ENCODE measurements around the gene PLIN5.

Gene PLIN5

DNA sequence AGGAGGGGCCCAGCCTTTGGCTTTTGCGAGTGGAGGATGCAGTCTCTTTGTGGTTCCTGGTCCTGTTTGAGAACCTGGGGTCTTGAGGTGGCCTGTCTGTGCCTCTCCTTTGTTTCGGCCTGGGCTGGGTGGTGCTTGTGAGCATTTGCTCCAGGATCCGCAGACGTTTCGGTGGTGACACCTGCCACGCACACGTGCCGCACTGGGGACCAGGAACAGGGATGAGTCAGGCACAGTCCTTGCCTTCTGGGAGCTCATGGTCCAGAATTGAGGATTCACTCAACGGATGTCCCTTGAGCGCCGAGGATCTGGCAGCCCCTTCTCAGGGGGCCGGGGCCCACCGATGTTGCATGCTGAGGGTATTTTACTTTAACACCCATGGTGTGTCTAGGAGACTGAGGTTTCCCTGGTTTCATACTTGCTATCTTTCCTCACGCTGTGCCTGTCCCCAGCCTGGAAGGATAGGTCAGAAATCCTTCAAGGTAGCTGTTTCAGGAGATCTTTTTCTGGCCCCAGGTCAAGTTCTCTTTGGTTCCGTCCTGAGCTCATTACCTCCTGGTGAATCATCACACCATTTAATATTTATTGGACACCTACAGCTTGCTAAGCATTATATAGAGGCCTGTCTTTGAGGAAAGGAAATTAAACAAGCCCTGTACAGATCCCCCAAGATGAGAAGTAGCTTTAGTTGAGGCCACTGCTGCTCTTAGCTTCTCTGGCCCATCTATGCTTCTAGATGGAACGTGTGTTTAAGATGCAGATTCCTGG is 57.8 kb downstream of the PLIN5 start:
- DNase-seq = no peak

DNA sequence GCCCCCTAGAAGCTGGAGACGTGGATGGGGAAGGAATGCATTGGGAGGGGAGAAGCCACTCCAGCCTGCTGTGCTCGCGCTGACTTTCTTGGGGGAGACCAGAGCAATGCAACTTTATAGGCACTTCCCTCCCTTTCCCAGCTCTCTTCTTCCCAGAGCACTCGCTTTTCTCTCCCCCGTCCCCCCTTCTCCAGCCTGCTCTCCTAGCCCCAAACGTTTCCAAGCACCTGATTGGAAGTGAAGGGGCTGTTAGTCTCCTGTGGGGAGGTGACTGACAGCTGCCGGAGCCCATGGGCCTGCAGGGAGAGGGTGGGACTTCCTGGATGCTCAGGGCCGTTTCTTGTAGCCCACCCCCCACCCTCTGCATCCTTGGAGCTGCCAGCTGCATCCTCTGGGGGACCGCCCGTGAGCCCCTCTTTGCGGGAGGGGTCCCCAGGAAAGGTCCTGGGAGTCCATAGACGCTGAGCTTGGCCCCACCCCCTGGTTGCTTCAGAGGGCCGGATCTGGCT is 60.5 kb downstream of the PLIN5 start:
- peak in 1 of 2 experiments; percentile 12 for DNase-seq

DNA sequence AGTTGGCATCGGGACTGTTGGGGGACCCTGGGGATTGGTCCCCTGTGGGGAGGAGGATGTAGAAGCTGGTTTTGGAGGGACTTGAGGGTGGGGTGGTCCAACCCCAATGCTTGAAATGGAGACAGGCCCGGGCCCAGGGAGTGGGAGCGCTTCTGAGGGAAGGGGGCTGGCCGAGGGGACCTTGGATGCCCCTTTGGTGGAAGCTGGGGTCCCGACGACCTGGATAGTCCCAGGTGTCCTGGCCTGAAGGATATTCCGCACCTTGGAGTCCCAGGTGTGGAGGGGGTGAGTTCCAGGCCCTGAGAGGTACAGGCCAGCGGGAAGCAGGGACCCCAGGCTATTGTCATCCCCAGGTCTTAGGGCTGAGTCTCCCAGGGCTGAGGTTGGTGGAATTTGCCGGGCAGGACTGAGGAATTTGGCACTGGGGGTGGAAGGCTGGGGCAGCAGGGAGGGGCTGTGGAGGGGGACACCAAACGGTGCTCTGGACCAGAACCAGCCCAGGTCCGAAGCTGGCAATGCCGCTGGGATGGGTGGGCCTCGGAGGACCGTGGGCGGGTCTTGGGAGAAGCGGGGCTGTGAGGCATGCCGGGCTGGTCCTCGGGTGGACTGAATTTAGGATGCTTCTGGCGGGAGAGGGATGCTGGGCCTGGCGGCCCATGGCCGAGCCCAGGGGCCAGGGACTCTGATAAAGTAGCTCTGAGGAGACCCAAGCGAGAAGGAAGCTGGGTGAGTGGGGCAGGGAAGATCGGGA is 61.1 kb downstream of the PLIN5 start:
- DNase-seq = no peak

DNA sequence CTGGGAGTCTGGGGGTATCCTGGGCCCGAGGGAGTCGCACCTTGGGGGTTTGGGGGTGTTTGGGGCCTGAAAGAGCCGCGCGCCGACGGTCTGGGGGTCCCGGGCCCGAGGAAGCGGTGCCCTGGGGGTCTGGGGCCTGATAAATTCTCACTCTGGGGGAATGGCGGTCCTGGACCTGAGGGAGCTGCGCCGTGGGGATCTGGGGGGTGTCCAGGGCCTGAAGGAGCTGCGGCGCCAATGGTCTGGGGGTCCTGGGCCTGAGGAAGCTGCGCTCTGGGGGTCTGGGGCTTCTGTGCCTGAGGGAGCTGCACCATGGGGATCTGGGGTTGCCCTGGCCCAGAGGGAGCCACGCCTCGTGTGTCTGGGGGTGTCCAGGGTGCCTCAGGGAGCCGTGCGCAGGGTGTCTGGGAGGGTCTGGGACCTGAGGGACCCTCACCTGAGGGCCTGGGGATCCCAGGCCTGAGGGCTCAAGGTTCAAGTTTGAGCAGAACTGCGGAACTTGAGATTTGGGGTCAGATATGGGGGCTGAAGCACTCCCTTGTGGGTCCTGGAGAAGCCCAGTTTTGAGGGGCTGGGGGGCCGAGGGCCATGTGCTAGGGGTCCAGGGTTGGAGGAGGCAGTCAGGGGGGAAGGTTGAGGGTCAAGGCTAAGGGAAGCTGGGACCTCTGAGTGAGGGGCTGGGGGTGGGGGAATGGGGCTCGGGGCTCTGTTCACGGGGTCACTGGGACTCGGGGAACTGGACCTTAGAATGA is 61.8 kb downstream of the PLIN5 start:
- DNase-seq = no peak
